Measurements from ENCODE around the gene MRPL16. TPM values are rescaled to one million over a fixed set of nuclear protein-coding genes. Genes with fewer than 3 reads are reported as not detected.
A peak's percentile ranks its signal among the peaks of the same experiment; 100 is the strongest.

Gene MRPL16
- total and polyA plus RNA-seq, 7 donors, result 41.9 to 79.5 (median 52.6) TPM

DNA sequence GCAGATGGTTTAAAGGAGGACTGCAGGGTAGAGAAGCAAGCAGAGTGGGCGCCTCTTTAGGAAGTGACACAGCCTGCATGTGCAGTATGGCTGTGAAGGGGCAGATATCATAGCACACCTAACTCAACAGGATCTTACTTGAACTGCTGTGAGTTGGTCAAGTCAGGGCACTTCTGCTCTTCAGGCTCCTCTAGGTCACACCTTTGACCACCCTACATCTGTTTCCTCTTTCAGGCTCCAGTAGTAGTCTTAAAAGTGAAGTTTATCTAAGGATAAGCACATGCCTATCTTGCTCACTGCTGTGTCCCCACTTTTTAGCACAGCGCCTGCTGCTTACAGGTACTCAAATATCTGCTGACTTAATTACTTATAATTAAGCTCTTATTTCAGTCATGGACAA lies 6.5 kb downstream of the MRPL16 start:
- Histone ChIP-seq H3K4me3 (no peak overlapping the region), H3K9me3 (no peaks in the 10 kb centered on the region), H3K27ac (no peak overlapping the region), H3K4me1 (peaks cover 0 to 2% (median 0%) of the 10 kb centered on the region in 4 donors), H3K36me3 (peaks cover 11 to 64% (median 19%) of the 10 kb centered on the region in 4 donors), H3K27me3 (no peaks in the 10 kb centered on the region)
- intact Hi-C loops (cut with DNase I), result loop anchor here (5.0 to 10.0 kb wide), 2 partner anchors 132 to 269 kb away; no protein-coding TSS in a partner anchor
- no peak for DNase-seq
- 90 to 98% methylated on average over 2 of the region's 2 CpGs for WGBS, 2 donors
- TF ChIP-seq, protein P1, sequence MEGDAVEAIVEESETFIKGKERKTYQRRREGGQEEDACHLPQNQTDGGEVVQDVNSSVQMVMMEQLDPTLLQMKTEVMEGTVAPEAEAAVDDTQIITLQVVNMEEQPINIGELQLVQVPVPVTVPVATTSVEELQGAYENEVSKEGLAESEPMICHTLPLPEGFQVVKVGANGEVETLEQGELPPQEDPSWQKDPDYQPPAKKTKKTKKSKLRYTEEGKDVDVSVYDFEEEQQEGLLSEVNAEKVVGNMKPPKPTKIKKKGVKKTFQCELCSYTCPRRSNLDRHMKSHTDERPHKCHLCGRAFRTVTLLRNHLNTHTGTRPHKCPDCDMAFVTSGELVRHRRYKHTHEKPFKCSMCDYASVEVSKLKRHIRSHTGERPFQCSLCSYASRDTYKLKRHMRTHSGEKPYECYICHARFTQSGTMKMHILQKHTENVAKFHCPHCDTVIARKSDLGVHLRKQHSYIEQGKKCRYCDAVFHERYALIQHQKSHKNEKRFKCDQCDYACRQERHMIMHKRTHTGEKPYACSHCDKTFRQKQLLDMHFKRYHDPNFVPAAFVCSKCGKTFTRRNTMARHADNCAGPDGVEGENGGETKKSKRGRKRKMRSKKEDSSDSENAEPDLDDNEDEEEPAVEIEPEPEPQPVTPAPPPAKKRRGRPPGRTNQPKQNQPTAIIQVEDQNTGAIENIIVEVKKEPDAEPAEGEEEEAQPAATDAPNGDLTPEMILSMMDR (IDR thresholded peaks at IDR 0.05), result no peak
- TF ChIP-seq POLR2AphosphoS5 (IDR thresholded peaks at IDR 0.05) (no peak), EP300 (IDR thresholded peaks at IDR 0.05) (no peak), POLR2A (IDR thresholded peaks at IDR 0.05) (no peak)

DNA sequence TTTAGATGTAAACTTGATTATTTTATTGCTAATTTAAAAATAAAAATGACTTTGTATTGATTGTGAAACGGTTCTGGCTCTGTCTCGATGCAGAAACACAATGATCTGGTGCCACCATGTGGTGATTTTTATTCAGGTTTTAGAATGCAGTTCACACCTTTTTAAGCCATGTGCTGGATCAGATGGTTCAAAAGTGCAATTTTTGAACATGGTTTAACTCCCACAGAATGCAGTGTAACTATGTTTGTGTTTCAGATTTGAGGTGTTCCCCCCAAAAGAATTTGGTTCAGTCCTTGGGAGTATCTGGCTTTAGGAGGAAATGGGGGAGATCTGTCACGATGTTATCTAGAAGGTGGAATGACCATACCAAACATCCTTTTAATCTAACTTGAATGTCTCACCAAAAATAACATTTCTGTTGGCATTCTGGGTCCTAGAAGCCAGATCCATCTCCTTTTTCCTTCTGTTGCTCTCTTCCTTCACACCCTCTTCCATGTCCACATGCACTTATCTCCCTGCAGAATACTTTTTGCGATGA lies 7.9 kb downstream of the MRPL16 start:
- no peak overlapping the region for H3K4me3 ChIP-seq
- no peak for DNase-seq
- intact Hi-C loops (cut with DNase I), result loop anchor here (1.0 to 10.0 kb wide), 3 partner anchors 48 to 268 kb away; no protein-coding TSS in a partner anchor
- H3K4me1 ChIP-seq, result no peaks in the 10 kb centered on the region
- H3K27ac ChIP-seq, result peak overlapping the region in 1 of 4 donors; percentile 35
- H3K9me3 ChIP-seq, result no peaks in the 10 kb centered on the region
- peak in 1 of 4 donors; percentile 9 for TF ChIP-seq POLR2AphosphoS5 (IDR thresholded peaks at IDR 0.05)
- TF ChIP-seq EP300 (IDR thresholded peaks at IDR 0.05), result no peak
- no peak for TF ChIP-seq POLR2A (IDR thresholded peaks at IDR 0.05)
- TF ChIP-seq, protein P1 (IDR thresholded peaks at IDR 0.05), result peak; percentile 25 to 72 (median 54)
- peaks cover 11 to 62% (median 19%) of the 10 kb centered on the region in 4 donors for H3K36me3 ChIP-seq
- WGBS, 2 donors, result 50% methylated on average over 4 of the region's 4 CpGs
- H3K27me3 ChIP-seq, result no peaks in the 10 kb centered on the region

DNA sequence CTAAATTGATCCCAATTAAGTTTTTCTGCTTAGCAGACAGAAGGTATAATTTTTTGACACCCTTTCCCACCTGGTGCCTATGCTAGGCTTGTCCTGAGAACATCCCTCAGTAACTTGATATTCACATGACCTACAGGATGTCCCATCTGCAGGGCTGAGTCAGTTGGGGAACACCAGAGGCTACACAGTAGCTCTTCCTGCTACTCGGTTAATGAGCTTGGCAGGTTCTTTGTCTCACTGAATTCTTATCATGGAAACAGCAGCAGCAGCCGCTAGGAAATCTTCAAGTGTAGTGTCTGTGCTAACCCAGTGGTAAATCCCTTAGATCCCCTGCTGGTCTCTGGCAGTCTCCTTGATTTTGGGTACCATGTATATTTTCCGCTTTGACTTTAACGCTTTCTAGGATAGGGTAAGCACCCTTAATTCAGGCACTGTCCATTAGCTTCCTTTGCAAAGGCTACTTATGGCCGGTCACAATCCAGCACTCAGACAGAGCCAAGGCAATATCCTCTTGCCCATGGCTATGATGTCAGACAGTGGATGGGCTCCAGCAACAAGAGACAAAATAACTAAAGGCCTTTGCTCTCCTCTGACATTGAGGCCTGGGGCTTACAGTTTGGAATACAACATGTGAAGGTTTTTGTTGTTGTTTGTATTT lies 8.5 kb downstream of the MRPL16 start:
- no peaks in the 10 kb centered on the region for H3K27me3 ChIP-seq
- TF ChIP-seq POLR2AphosphoS5 (IDR thresholded peaks at IDR 0.05), result no peak
- no peak for TF ChIP-seq EP300 (IDR thresholded peaks at IDR 0.05)
- TF ChIP-seq POLR2A (IDR thresholded peaks at IDR 0.05), result no peak
- TF ChIP-seq, protein P1 (IDR thresholded peaks at IDR 0.05), result no peak
- H3K4me3 ChIP-seq, result no peak overlapping the region
- DNase-seq, result no peak
- H3K36me3 ChIP-seq, result peaks cover 9 to 62% (median 13%) of the 10 kb centered on the region in 4 donors
- peak overlapping the region in 1 of 4 donors; percentile 35 for H3K27ac ChIP-seq
- no peaks in the 10 kb centered on the region for H3K9me3 ChIP-seq
- intact Hi-C loops (cut with DNase I), result loop anchor here (1.0 to 10.0 kb wide), 3 partner anchors 48 to 267 kb away; no protein-coding TSS in a partner anchor
- WGBS, 2 donors, result 62 to 67% methylated on average over 5 of the region's 5 CpGs
- no peaks in the 10 kb centered on the region for H3K4me1 ChIP-seq

DNA sequence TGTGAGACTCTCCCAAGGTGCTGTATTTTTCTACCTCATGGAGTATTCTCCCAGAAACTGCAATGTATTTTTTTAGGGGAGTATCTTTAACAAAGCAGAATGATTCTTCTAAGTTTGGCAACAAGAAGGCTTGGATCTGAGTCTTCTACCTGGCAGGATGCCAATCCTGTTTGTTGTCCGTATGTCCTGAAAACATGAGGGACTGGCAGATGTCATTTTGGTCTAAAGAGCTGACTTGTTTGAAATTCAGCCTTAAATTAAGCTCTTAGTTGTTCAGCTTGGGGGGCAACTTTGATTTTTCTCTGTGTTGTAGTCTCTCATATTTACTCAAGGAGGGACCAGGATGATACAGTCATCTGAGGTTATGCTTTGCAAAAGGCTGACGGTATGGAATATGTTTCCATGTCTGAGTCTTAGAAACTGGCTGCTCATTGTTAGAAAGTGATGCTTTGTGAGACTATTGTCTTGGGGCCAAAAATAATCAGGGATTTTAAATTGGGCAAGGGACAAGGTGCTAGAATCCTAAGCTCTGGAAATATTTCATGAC lies 9.3 kb downstream of the MRPL16 start:
- H3K36me3 ChIP-seq, result peaks cover under 1 to 62% (median 6%) of the 10 kb centered on the region in 4 donors
- no peak for TF ChIP-seq EP300 (IDR thresholded peaks at IDR 0.05)
- no peak for TF ChIP-seq POLR2A (IDR thresholded peaks at IDR 0.05)
- no peak for TF ChIP-seq POLR2AphosphoS5 (IDR thresholded peaks at IDR 0.05)
- TF ChIP-seq, protein P1 (IDR thresholded peaks at IDR 0.05), result no peak
- 15 to 61% methylated on average over 2 of the region's 2 CpGs for WGBS, 2 donors

More for the DNA sequence above, 9.3 kb downstream of the MRPL16 start:
- Histone ChIP-seq H3K9me3 (no peaks in the 10 kb centered on the region), H3K4me3 (no peak overlapping the region), H3K27me3 (no peaks in the 10 kb centered on the region), H3K27ac (no peak overlapping the region), H3K4me1 (no peaks in the 10 kb centered on the region)
- DNase-seq, result no peak
- intact Hi-C loops (cut with DNase I), result loop anchor here (5.0 to 10.0 kb wide), 2 partner anchors 129 to 266 kb away; no protein-coding TSS in a partner anchor
